Type B pancreatic cell (in vitro differentiated cells): ENCODE measurements around the gene EGFLAM. TPM values are rescaled to one million over a fixed set of nuclear protein-coding genes. Genes with fewer than 3 reads are reported as not detected.

Source experiments
- DNase-seq: peaks from one replicate; pipeline ENCODE4 v3.0.0; 2021; ENCODE audit warnings: mixed read lengths; ENCODE audit not compliant: unreplicated experiment; ENCODE audit errors: extremely low spot score
- H3K27ac Mint-ChIP-seq: 2 replicates; pipeline ENCODE4 v1.8.0; 2021; ENCODE audit warnings: mild to moderate bottlenecking, mixed read lengths
- H3K27me3 Mint-ChIP-seq: 2 replicates; pipeline ENCODE4 v1.8.0; 2021; ENCODE audit warnings: mixed read lengths
- H3K36me3 Mint-ChIP-seq: 2 replicates; pipeline ENCODE4 v1.8.0; 2021; ENCODE audit warnings: mixed read lengths
- H3K4me1 Mint-ChIP-seq: one replicate; pipeline ENCODE4 v1.8.0; 2021; ENCODE audit warnings: mixed read lengths; ENCODE audit not compliant: unreplicated experiment
- H3K4me3 Mint-ChIP-seq: 2 replicates; pipeline ENCODE4 v1.8.0; 2021; ENCODE audit warnings: mild to moderate bottlenecking, mixed read lengths
- H3K9me3 Mint-ChIP-seq: 2 replicates; pipeline ENCODE4 v1.8.0; 2021; ENCODE audit warnings: mixed read lengths
- total RNA-seq: library from RNA; stranded (reverse); gene quantifications from 2 replicates; pipeline ENCODE4 v1.2.1, GENCODE V29; 2021; ENCODE audit warnings: low replicate concordance
- TF ChIP-seq, protein P1 (sequence below): fragments of 200-600 bp; sonication (generic); conservative IDR thresholded peaks from 2 replicates; pipeline ENCODE4 v1.5.0; 2021; ENCODE audit warnings: antibody characterized with exemption, mild to moderate bottlenecking

Gene EGFLAM
- total RNA-seq, 1 donor from 2014 or later: 4.8 TPM

- peaks cover 4% of the 10 kb centered on the region for H3K36me3 Mint-ChIP-seq
- H3K4me1 Mint-ChIP-seq: peaks cover 4% of the 10 kb centered on the region
- H3K27ac Mint-ChIP-seq: peak overlapping the region; percentile 76
- DNase-seq: no peak
- no peaks in the 10 kb centered on the region for H3K9me3 Mint-ChIP-seq
- H3K4me3 Mint-ChIP-seq: no peak overlapping the region
- H3K27me3 Mint-ChIP-seq: peaks cover under 1% of the 10 kb centered on the region
- TF ChIP-seq, protein P1, sequence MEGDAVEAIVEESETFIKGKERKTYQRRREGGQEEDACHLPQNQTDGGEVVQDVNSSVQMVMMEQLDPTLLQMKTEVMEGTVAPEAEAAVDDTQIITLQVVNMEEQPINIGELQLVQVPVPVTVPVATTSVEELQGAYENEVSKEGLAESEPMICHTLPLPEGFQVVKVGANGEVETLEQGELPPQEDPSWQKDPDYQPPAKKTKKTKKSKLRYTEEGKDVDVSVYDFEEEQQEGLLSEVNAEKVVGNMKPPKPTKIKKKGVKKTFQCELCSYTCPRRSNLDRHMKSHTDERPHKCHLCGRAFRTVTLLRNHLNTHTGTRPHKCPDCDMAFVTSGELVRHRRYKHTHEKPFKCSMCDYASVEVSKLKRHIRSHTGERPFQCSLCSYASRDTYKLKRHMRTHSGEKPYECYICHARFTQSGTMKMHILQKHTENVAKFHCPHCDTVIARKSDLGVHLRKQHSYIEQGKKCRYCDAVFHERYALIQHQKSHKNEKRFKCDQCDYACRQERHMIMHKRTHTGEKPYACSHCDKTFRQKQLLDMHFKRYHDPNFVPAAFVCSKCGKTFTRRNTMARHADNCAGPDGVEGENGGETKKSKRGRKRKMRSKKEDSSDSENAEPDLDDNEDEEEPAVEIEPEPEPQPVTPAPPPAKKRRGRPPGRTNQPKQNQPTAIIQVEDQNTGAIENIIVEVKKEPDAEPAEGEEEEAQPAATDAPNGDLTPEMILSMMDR: no peak
These were observed 115.4 kb downstream of the EGFLAM start for GRCh38 chr5:38373743-38374142.

GRCh38 chr5:38375423-38375822 lies 117.1 kb downstream of the EGFLAM start:
- no peak for DNase-seq
- Mint-ChIP-seq H3K9me3 (no peaks in the 10 kb centered on the region), H3K27ac (no peak overlapping the region), H3K36me3 (peaks cover 4% of the 10 kb centered on the region), H3K4me1 (peaks cover 14% of the 10 kb centered on the region), H3K4me3 (no peak overlapping the region), H3K27me3 (peaks cover 7% of the 10 kb centered on the region)
- TF ChIP-seq, protein P1: no peak

GRCh38 chr5:38376404-38376803 lies 118.0 kb downstream of the EGFLAM start:
- Mint-ChIP-seq H3K27me3 (peaks cover 7% of the 10 kb centered on the region), H3K4me1 (peaks cover 14% of the 10 kb centered on the region), H3K9me3 (no peaks in the 10 kb centered on the region), H3K36me3 (peaks cover 4% of the 10 kb centered on the region), H3K4me3 (no peak overlapping the region), H3K27ac (no peak overlapping the region)
- no peak for DNase-seq
- TF ChIP-seq, protein P1: no peak

GRCh38 chr5:38378579-38378978 lies 120.2 kb downstream of the EGFLAM start:
- TF ChIP-seq, protein P1: peak; percentile 19
- Mint-ChIP-seq H3K36me3 (peaks cover under 1% of the 10 kb centered on the region), H3K4me3 (no peak overlapping the region), H3K9me3 (no peaks in the 10 kb centered on the region), H3K27me3 (peaks cover 7% of the 10 kb centered on the region), H3K27ac (no peak overlapping the region), H3K4me1 (peaks cover 18% of the 10 kb centered on the region)
- DNase-seq: no peak

DNA sequence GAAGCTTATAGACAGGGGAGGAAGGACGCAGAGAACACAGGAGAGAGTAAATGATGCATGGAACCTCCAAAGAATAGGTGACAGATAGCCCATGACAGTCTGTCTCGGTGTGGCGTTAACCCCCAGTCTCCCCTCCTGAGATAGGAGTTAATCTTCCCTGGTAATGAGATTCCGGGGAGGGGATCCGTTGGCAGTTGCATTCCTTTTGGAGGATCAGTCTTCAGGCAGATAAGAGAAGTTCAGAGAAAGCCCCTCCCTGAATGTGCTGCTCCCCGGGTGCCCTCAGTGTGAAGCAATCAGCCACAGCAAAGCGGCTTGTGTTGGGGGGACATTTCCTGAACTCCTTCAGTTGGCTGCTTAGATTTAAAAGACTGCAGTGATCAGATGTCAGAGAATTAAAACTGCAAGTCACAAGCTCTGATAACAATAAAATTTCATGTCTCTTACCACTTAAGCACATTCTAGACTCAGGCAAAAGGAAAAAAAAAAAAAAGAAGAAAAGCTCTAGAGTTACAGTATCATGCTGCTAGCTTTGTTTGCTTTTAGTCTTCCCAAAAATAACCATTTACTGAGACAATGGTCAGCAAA lies 121.1 kb downstream of the EGFLAM start:
- TF ChIP-seq, protein P1: no peak
- no peaks in the 10 kb centered on the region for H3K36me3 Mint-ChIP-seq
- peaks cover 7% of the 10 kb centered on the region for H3K27me3 Mint-ChIP-seq
- no peak overlapping the region for H3K27ac Mint-ChIP-seq
- H3K4me1 Mint-ChIP-seq: peaks cover 18% of the 10 kb centered on the region
- no peaks in the 10 kb centered on the region for H3K9me3 Mint-ChIP-seq
- DNase-seq: no peak
- peak overlapping the region; percentile 8 for H3K4me3 Mint-ChIP-seq

GRCh38 chr5:38380537-38380936 lies 122.2 kb downstream of the EGFLAM start:
- peaks cover 18% of the 10 kb centered on the region for H3K4me1 Mint-ChIP-seq
- H3K9me3 Mint-ChIP-seq: no peaks in the 10 kb centered on the region
- H3K27ac Mint-ChIP-seq: no peak overlapping the region
- TF ChIP-seq, protein P1: no peak
- H3K4me3 Mint-ChIP-seq: no peak overlapping the region
- DNase-seq: no peak
- H3K36me3 Mint-ChIP-seq: no peaks in the 10 kb centered on the region
- H3K27me3 Mint-ChIP-seq: peaks cover 7% of the 10 kb centered on the region
